GM23338 (cell line): Measurements from ENCODE around the gene GTF2E1. TPM values are rescaled to one million over a fixed set of nuclear protein-coding genes. Genes with fewer than 3 reads are reported as not detected.

Experiments
- ATAC-seq: fragments of 200-7000 bp; cut with Tn5 transposase; 3 replicates; pipeline ENCODE4 v1.9.1; 2020
- DNase-seq: peaks from one replicate; pipeline ENCODE4 v3.0.0-alpha.2; 2015; ENCODE audit warnings: low spot score
- H2AFZ ChIP-seq: fragments of 200-600 bp; sonication (generic); 2 replicates; pipeline ENCODE4 v1.8.0; 2016; ENCODE audit warnings: antibody characterized with exemption, mild to moderate bottlenecking, moderate library complexity
- H3F3A ChIP-seq: fragments of 200-600 bp; sonication (generic); replicated peaks from 2 replicates; pipeline ENCODE4 v1.8.0; 2017; ENCODE audit warnings: antibody characterized with exemption, mixed run types, low read depth
- H3K27ac ChIP-seq: fragments of 200-600 bp; sonication (generic); 2 replicates; pipeline ENCODE4 v1.6.1; 2016; ENCODE audit warnings: low read depth
- H3K27me3 ChIP-seq: fragments of 200-600 bp; sonication (generic); 2 replicates; pipeline ENCODE4 v1.8.0; 2016; ENCODE audit warnings: mild to moderate bottlenecking, mixed run types, moderate library complexity; ENCODE audit not compliant: insufficient read depth
- H3K36me3 ChIP-seq: fragments of 200-600 bp; sonication (generic); 2 replicates; pipeline ENCODE4 v1.8.0; 2016; ENCODE audit warnings: mild to moderate bottlenecking; ENCODE audit not compliant: insufficient read depth
- H3K4me1 ChIP-seq: fragments of 200-600 bp; sonication (generic); 2 replicates; pipeline ENCODE4 v1.8.0; 2016; ENCODE audit warnings: mild to moderate bottlenecking, moderate library complexity; ENCODE audit not compliant: insufficient read depth
- H3K4me2 ChIP-seq: fragments of 200-600 bp; sonication (generic); 2 replicates; pipeline ENCODE4 v1.7.1; 2017; ENCODE audit warnings: mixed run types
- H3K4me3 ChIP-seq: fragments of 200-600 bp; sonication (generic); 2 replicates; pipeline ENCODE4 v1.6.1; 2016; ENCODE audit warnings: mixed run types
- H3K79me2 ChIP-seq: fragments of 200-600 bp; sonication (generic); replicated peaks from 2 replicates; pipeline ENCODE4 v1.8.0; 2017; ENCODE audit warnings: mild to moderate bottlenecking; ENCODE audit not compliant: insufficient read depth
- H3K9me2 ChIP-seq: fragments of 200-600 bp; sonication (generic); 2 replicates; pipeline ENCODE4 v1.8.0; 2017; ENCODE audit not compliant: insufficient read depth
- H4K20me1 ChIP-seq: fragments of 200-600 bp; sonication (generic); replicated peaks from 2 replicates; pipeline ENCODE4 v1.8.0; 2017; ENCODE audit warnings: mild to moderate bottlenecking; ENCODE audit not compliant: insufficient read depth
- H3K27ac Mint-ChIP-seq: 2 replicates; pipeline ENCODE4 v1.8.0; 2020; ENCODE audit warnings: inconsistent platforms, mild to moderate bottlenecking, moderate library complexity, mixed read lengths
- H3K27me3 Mint-ChIP-seq: 3 replicates; pipeline ENCODE4 v1.8.0; 2022; ENCODE audit warnings: low read depth, mild to moderate bottlenecking, moderate library complexity, mixed read lengths, inconsistent platforms; ENCODE audit not compliant: insufficient read depth, poor library complexity
- H3K36me3 Mint-ChIP-seq: 3 replicates; pipeline ENCODE4 v1.8.0; 2021; ENCODE audit warnings: low read depth, mild to moderate bottlenecking, inconsistent platforms, moderate library complexity, mixed read lengths
- H3K4me1 Mint-ChIP-seq: 3 replicates; pipeline ENCODE4 v1.8.0; 2020; ENCODE audit warnings: mild to moderate bottlenecking, inconsistent platforms, mixed read lengths
- H3K4me3 Mint-ChIP-seq: 3 replicates; pipeline ENCODE4 v1.8.0; 2021; ENCODE audit warnings: moderate library complexity, mild to moderate bottlenecking, inconsistent platforms, mixed read lengths
- H3K9me3 Mint-ChIP-seq: 3 replicates; pipeline ENCODE4 v1.8.0; 2020; ENCODE audit warnings: moderate library complexity, mild to moderate bottlenecking, inconsistent platforms, mixed read lengths
- CREB1 ChIP-seq: fragments of 250-450 bp; sonication (Bioruptor Pico); IDR thresholded peaks from 2 replicates; pipeline ENCODE4 v1.5.0; 2020; ENCODE audit warnings: low read depth, mild to moderate bottlenecking, moderate library complexity
- CTCF ChIP-seq, 2 experiments: fragments of 200-600 bp in 1 of 2; sonication (generic) in 1 of 2; conservative IDR thresholded peaks; 2 replicates each; pipeline versions ENCODE4 v1.5.1 to v1.6.1; 2016 to 2017; ENCODE audit warnings: antibody characterized with exemption in 2 of 2, low read depth in 2 of 2, mild to moderate bottlenecking in 2 of 2, moderate library complexity in 1 of 2
- ETS1 ChIP-seq: IDR thresholded peaks from 2 replicates; pipeline ENCODE4 v1.6.1; 2016; ENCODE audit warnings: antibody characterized with exemption
- EZH2 ChIP-seq: fragments of 200-600 bp; sonication (generic); IDR thresholded peaks from one replicate; pipeline ENCODE4 v1.8.0; 2017; ENCODE audit warnings: antibody characterized with exemption, mild to moderate bottlenecking, low read depth; ENCODE audit not compliant: unreplicated experiment
- EZH2phosphoT487 ChIP-seq: fragments of 200-600 bp; sonication (generic); IDR thresholded peaks from one replicate; pipeline ENCODE4 v1.8.1; 2018; ENCODE audit warnings: antibody characterized with exemption; ENCODE audit not compliant: unreplicated experiment
- JUNB ChIP-seq: IDR thresholded peaks from one replicate; pipeline ENCODE4 v1.6.1; 2016; ENCODE audit warnings: antibody characterized with exemption; ENCODE audit not compliant: unreplicated experiment
- NANOG ChIP-seq: IDR thresholded peaks from 2 replicates; pipeline ENCODE4 v1.6.1; 2016; ENCODE audit warnings: antibody characterized with exemption, borderline replicate concordance
- POLR2AphosphoS5 ChIP-seq: IDR thresholded peaks from 2 replicates; pipeline ENCODE4 v1.6.1; 2016; ENCODE audit warnings: antibody characterized with exemption, low read depth
- REST ChIP-seq: IDR thresholded peaks from one replicate; pipeline ENCODE4 v1.6.1; 2018; ENCODE audit warnings: antibody characterized with exemption; ENCODE audit not compliant: unreplicated experiment
- STAT1 ChIP-seq: IDR thresholded peaks from one replicate; pipeline ENCODE4 v1.6.1; 2016; ENCODE audit warnings: antibody characterized with exemption; ENCODE audit not compliant: unreplicated experiment
- ZNF114 ChIP-seq: fragments of 250-450 bp; sonication (Bioruptor Pico); IDR thresholded peaks from 2 replicates; pipeline ENCODE4 v1.5.0; 2020; ENCODE audit warnings: mild to moderate bottlenecking, moderate library complexity
- ZNF331 ChIP-seq: fragments of 250-450 bp; sonication (Bioruptor Pico); IDR thresholded peaks from 2 replicates; pipeline ENCODE4 v1.5.0; 2020; ENCODE audit warnings: low read depth, mild to moderate bottlenecking, moderate library complexity
- ZNF462 ChIP-seq: fragments of 250-450 bp; sonication (Bioruptor Pico); IDR thresholded peaks from 2 replicates; pipeline ENCODE4 v1.5.0; 2020; ENCODE audit warnings: mild to moderate bottlenecking, moderate library complexity
- polyA plus RNA-seq: library from polyadenylated mRNA; unstranded; fragments of >200 nt; fragmentation: Nextera tagmentation; extraction: Ambion mirVana; gene quantifications from 2 replicates; pipeline ENCODE4 v1.2.1, GENCODE V29; 2016
- total RNA-seq: library from RNA; depleted of rRNA; stranded (reverse); fragments of >200 nt; shearing (Covaris generic); gene quantifications from 2 replicates; pipeline ENCODE4 v1.2.3, GENCODE V29; 2014

GTF2E1 gene
- total and polyA plus RNA-seq, 2 experiments from 2014 or later: 24.3 to 69.0 TPM

GRCh38 chr3:120708408-120708807 lies 34.1 kb upstream of the GTF2E1 start:
- H3K27me3 Mint-ChIP-seq: no peaks in the 10 kb centered on the region
- H3K4me3 Mint-ChIP-seq: no peak overlapping the region
- no peaks in the 10 kb centered on the region for H3K4me1 ChIP-seq

More at GRCh38 chr3:120708408-120708807, 34.1 kb upstream of the GTF2E1 start:
- Mint-ChIP-seq H3K27ac (no peak overlapping the region), H3K4me1 (peaks cover 5% of the 10 kb centered on the region; the same call in 2 of the 3 replicates), H3K36me3 (peaks cover 10% of the 10 kb centered on the region; the same call in 2 of the 3 replicates), H3K9me3 (no peaks in the 10 kb centered on the region; the same call in 2 of the 3 replicates)
- ATAC-seq: no peak
- TF ChIP-seq POLR2AphosphoS5 (no peak), STAT1 (no peak), EZH2phosphoT487 (no peak), REST (no peak), JUNB (no peak), EZH2 (no peak), ZNF331 (CRISPR knock-in tag) (no peak), CREB1 (CRISPR knock-in tag) (no peak), ETS1 (no peak), CTCF (conservative IDR thresholded peaks at IDR 0.05; ENCODE audit: low read depth in 2 of 2) (no peak), NANOG (no peak), ZNF114 (CRISPR knock-in tag) (no peak), ZNF462 (CRISPR knock-in tag) (no peak)
- Histone ChIP-seq H4K20me1 (no peaks in the 10 kb centered on the region), H3K9me2 (no peaks in the 10 kb centered on the region), H3K4me3 (no peak overlapping the region), H3F3A (no peaks in the 10 kb centered on the region), H3K4me2 (no peak overlapping the region), H3K27me3 (no peaks in the 10 kb centered on the region), H3K27ac (no peak overlapping the region), H3K36me3 (no peaks in the 10 kb centered on the region), H3K79me2 (no peaks in the 10 kb centered on the region), H2AFZ (no peak overlapping the region)
- DNase-seq: no peak
